GM12878 (cell line): ENCODE data around the gene IDH3A. TPM values are rescaled to one million over a fixed set of nuclear protein-coding genes. Genes with fewer than 3 reads are reported as not detected.

Source experiments
- ATAC-seq: fragments of 200-7000 bp; cut with Tn5 transposase; 3 replicates; pipeline ENCODE4 v1.9.1; 2020; ENCODE audit warnings: mild to moderate bottlenecking, moderate library complexity
- BruUV-seq: library from RNA; stranded (reverse); fragments of 400-500 nt; replicated peaks from 2 replicates; lab custom pipeline; 2021; lab: Mats Ljungman, UMichigan
- CTCF ChIA-PET: fragments of 300-600 bp; sonication (Branson Sonifier 250); formaldehyde crosslinking; extraction: SDS; loops from one replicate; lab custom pipeline; 2021; ENCODE audit warnings: inconsistent platforms; lab: Yijun Ruan, JAX
- POLR2A ChIA-PET: fragments of 350-600 bp; formaldehyde crosslinking; extraction: SDS; loops from one replicate; lab custom pipeline; 2021; ENCODE audit warnings: inconsistent platforms; lab: Charles Lee
- RAD21 ChIA-PET: fragments of 300-600 bp; sonication (Branson Sonifier 250); formaldehyde crosslinking; loops from one replicate; lab custom pipeline; 2023; ENCODE audit warnings: antibody characterized with exemption; ENCODE audit not compliant: unreplicated experiment; lab: Charles Lee
- SMC1A ChIA-PET: fragments of 300-600 bp; sonication (Branson Sonifier 250); formaldehyde crosslinking; loops from one replicate; lab custom pipeline; 2023; ENCODE audit not compliant: unreplicated experiment, uncharacterized antibody; lab: Charles Lee
- DNase-seq: peaks from one replicate; pipeline ENCODE4 v3.0.0-alpha.2; 2011; ENCODE audit warnings: low read depth, low spot score
- FAIRE-seq: peaks from 3 replicates; lab custom pipeline; 2011; peaks lifted over from hg19 to GRCh38; lab: Jason Lieb, UNC
- H2AFZ ChIP-seq: 2 replicates; pipeline ENCODE4 v1.6.0; 2011; ENCODE audit warnings: low read depth, low read length, control low read depth; ENCODE audit not compliant: control insufficient read depth
- H3K27ac ChIP-seq: 2 replicates; pipeline ENCODE4 v1.5.1; 2011; ENCODE audit warnings: control low read depth; ENCODE audit not compliant: control insufficient read depth, insufficient read depth
- H3K27me3 ChIP-seq, 2 experiments: replicated peaks in 1 of 2; 2 replicates each; pipeline versions ENCODE4 v1.6.0 to v1.6.1; 2011; ENCODE audit warnings: low read length in 1 of 2; ENCODE audit not compliant: control insufficient read depth in 2 of 2, insufficient read depth in 2 of 2
- H3K36me3 ChIP-seq, 2 experiments: 2 replicates each; pipeline ENCODE4 v1.5.1; 2011; ENCODE audit warnings: low read length in 1 of 2; ENCODE audit not compliant: control insufficient read depth in 2 of 2, insufficient read depth in 2 of 2
- H3K4me1 ChIP-seq: 2 replicates; pipeline ENCODE4 v1.6.1; 2011; ENCODE audit warnings: mild to moderate bottlenecking, low read length, moderate library complexity, mixed read lengths; ENCODE audit not compliant: control insufficient read depth, insufficient read depth
- H3K4me2 ChIP-seq: 2 replicates; pipeline ENCODE4 v1.6.0; 2011; ENCODE audit warnings: control low read depth; ENCODE audit not compliant: control insufficient read depth, insufficient read depth
- H3K4me3 ChIP-seq: fragments of 200-600 bp; sonication (generic); 2 replicates; pipeline ENCODE4 v1.5.1; 2016
- H3K79me2 ChIP-seq: 2 replicates; pipeline ENCODE4 v1.6.0; 2011; ENCODE audit warnings: low read length; ENCODE audit not compliant: control insufficient read depth, insufficient read depth
- H3K9ac ChIP-seq: 2 replicates; pipeline ENCODE4 v1.8.0; 2011; ENCODE audit warnings: low read length, control low read depth, mixed read lengths; ENCODE audit not compliant: control insufficient read depth, insufficient read depth
- H3K9me3 ChIP-seq: replicated peaks from 3 replicates; pipeline ENCODE4 v1.5.1; 2011; ENCODE audit warnings: mild to moderate bottlenecking, low read length; ENCODE audit not compliant: control insufficient read depth, insufficient read depth
- H4K20me1 ChIP-seq: 2 replicates; pipeline ENCODE4 v1.6.0; 2011; ENCODE audit not compliant: control insufficient read depth, insufficient read depth
- ATF7 ChIP-seq: fragments of 450-650 bp; IDR thresholded peaks from 2 replicates; pipeline ENCODE4 v1.6.1; 2016; ENCODE audit warnings: low read depth, mild to moderate bottlenecking
- CBX5 ChIP-seq: sonication (generic); IDR thresholded peaks from 2 replicates; pipeline ENCODE4 v1.6.1; 2016; ENCODE audit warnings: low read depth, moderate library complexity, mild to moderate bottlenecking, inconsistent platforms
- FOXM1 ChIP-seq: IDR thresholded peaks from 2 replicates; pipeline ENCODE4 v1.6.1; 2012; ENCODE audit warnings: low read depth, mild to moderate bottlenecking, inconsistent platforms, low read length, moderate library complexity
- GABPA ChIP-seq: IDR thresholded peaks from 2 replicates; pipeline ENCODE4 v1.6.1; 2014; ENCODE audit warnings: antibody characterized with exemption, low read depth, mild to moderate bottlenecking, inconsistent platforms
- KDM1A ChIP-seq: fragments of 200-600 bp; sonication (generic); IDR thresholded peaks from 2 replicates; pipeline ENCODE4 v1.6.1; 2016; ENCODE audit warnings: borderline replicate concordance
- MTA2 ChIP-seq: fragments of 450-650 bp; IDR thresholded peaks from 2 replicates; pipeline ENCODE4 v1.6.1; 2016; ENCODE audit warnings: low read depth, mild to moderate bottlenecking, moderate library complexity
- NFXL1 ChIP-seq: fragments of 450-650 bp; IDR thresholded peaks from 2 replicates; pipeline ENCODE4 v1.6.1; 2017; ENCODE audit warnings: antibody characterized with exemption, mild to moderate bottlenecking, borderline replicate concordance
- PAX5 ChIP-seq: IDR thresholded peaks from 2 replicates; pipeline ENCODE4 v1.6.1; 2011; ENCODE audit warnings: low read depth, low read length, borderline replicate concordance
- PRDM15 ChIP-seq: fragments of 450-650 bp; formaldehyde crosslinking; IDR thresholded peaks from 2 replicates; pipeline ENCODE4 v1.4.0; 2020; ENCODE audit warnings: mild to moderate bottlenecking, moderate library complexity
- RAD51 ChIP-seq: fragments of 450-650 bp; IDR thresholded peaks from 2 replicates; pipeline ENCODE4 v1.6.1; 2016; ENCODE audit warnings: moderate library complexity, mild to moderate bottlenecking, inconsistent platforms
- RELA ChIP-seq: fragments of 450-650 bp; IDR thresholded peaks from 2 replicates; pipeline ENCODE4 v1.8.0; 2014; ENCODE audit warnings: borderline replicate concordance; ENCODE audit not compliant: partially characterized antibody
- RELB ChIP-seq: fragments of 450-650 bp; IDR thresholded peaks from 2 replicates; pipeline ENCODE4 v1.6.1; 2017; ENCODE audit warnings: low read depth, mild to moderate bottlenecking, moderate library complexity
- SIN3A ChIP-seq: IDR thresholded peaks from 2 replicates; pipeline ENCODE4 v1.6.1; 2012; ENCODE audit warnings: low read depth, low read length, improper control_type of control experiment
- SMAD1 ChIP-seq: fragments of 450-650 bp; IDR thresholded peaks from 2 replicates; pipeline ENCODE4 v1.6.1; 2018; ENCODE audit warnings: mild to moderate bottlenecking, low read depth; ENCODE audit not compliant: partially characterized antibody
- TCF12 ChIP-seq: IDR thresholded peaks from 2 replicates; pipeline ENCODE4 v1.6.1; 2011; ENCODE audit warnings: low read depth, mild to moderate bottlenecking, low read length
- ZBTB33 ChIP-seq: fragments of 450-650 bp; IDR thresholded peaks from 2 replicates; pipeline ENCODE4 v1.6.1; 2017; ENCODE audit warnings: mild to moderate bottlenecking
- ZNF24 ChIP-seq: fragments of 450-650 bp; IDR thresholded peaks from 2 replicates; pipeline ENCODE4 v1.6.1; 2017; ENCODE audit warnings: antibody characterized with exemption, mild to moderate bottlenecking
- WGBS: methylation state at CpG from one replicate; pipeline ENCODE4 v1.1.6; 2016; ENCODE audit warnings: low lambda C conversion rate; ENCODE audit not compliant: insufficient replicate concordance, insufficient coverage; ENCODE audit errors: missing lambda C conversion rate; 5-methylcytosine and 5-hydroxymethylcytosine counted together
- in situ Hi-C: fragments of 300-500 bp; cut with MboI; formaldehyde crosslinking; loops from 9 replicates; pipeline ENCODE4 v1.14.3; 2018; ENCODE audit warnings: mixed read lengths
- intact Hi-C: fragments of 100-400 bp; cut with micrococcal nuclease; formaldehyde crosslinking; loops from one replicate; pipeline ENCODE4 v1.14.2; 2022; ENCODE audit not compliant: unreplicated experiment
- polyA plus RNA-seq, 11 experiments: library from polyadenylated mRNA; depleted of rRNA in 4 of 11; unstranded in 6 of 11; stranded (reverse) in 5 of 11; fragments of >200 nt; fragmentation: Nextera tagmentation in 4 of 11; fragmentation: Illumina TruSeq in 1 of 11; extraction: Ambion mirVana in 4 of 11; extraction: Trizol in 1 of 11; gene quantifications; 1 replicate in 1 of 11; 2 replicates in 10 of 11; pipeline versions ENCODE4 v1.2.1 to v1.2.3, GENCODE V29; 2011 to 2016; ENCODE audit warnings: inconsistent platforms in 2 of 11, missing spikeins in 2 of 11, low read depth in 1 of 11
- total RNA-seq, 4 experiments: library from RNA; depleted of rRNA in 3 of 4; stranded (reverse); fragments of >200 nt in 3 of 4; fragmentation: Illumina TruSeq in 1 of 4; extraction: Trizol in 1 of 4; gene quantifications; 2 replicates each; pipeline versions ENCODE4 v1.2.1 to v1.2.3, GENCODE V29; 2013 to 2021

Gene IDH3A
- total and polyA plus RNA-seq, 10 of the 15 experiments (the other 5 are each of a cell fraction or from before 2014, with no cell fraction given): 83.9 to 254 (median 195) TPM

- no peaks in the 10 kb centered on the region for H3K79me2 ChIP-seq
- H2AFZ ChIP-seq: no peak overlapping the region
- FAIRE-seq: no peak
- 45% methylated on average over 10 of the region's 10 CpGs for WGBS
- ChIA-PET CTCF (interaction anchor here (1.0 to 3.8 kb wide), 4 partner anchors 11 to 29 kb away, joined by 4 to 15 read pairs (median 8); no protein-coding TSS in a partner anchor), POLR2A (interaction anchor here (0.8 kb wide), 1 partner anchor 27 kb away, joined by 3 read pairs; no protein-coding TSS in a partner anchor), RAD21 (no interaction called here), SMC1A (interaction anchor here (0.6 to 1.2 kb wide), 2 partner anchors 16 to 28 kb away, joined by 3 read pairs; no protein-coding TSS in a partner anchor)
- no peaks in the 10 kb centered on the region for H3K9me3 ChIP-seq
- in situ Hi-C loops (no loop called here), intact Hi-C loops (no loop called here)
- no peaks in the 10 kb centered on the region for H3K4me1 ChIP-seq
- no peak for DNase-seq
- no TSS peak for BruUV-seq
- no peak for ATAC-seq
- no peaks in the 10 kb centered on the region for H3K36me3 ChIP-seq
- no peak overlapping the region for H3K4me2 ChIP-seq
- no peak overlapping the region for H3K4me3 ChIP-seq
- no peaks in the 10 kb centered on the region for H3K27me3 ChIP-seq
- H3K27ac ChIP-seq: no peak overlapping the region
- H3K9ac ChIP-seq: no peak overlapping the region
- no peaks in the 10 kb centered on the region for H4K20me1 ChIP-seq
- TF ChIP-seq MTA2: no peak
- no peak for TF ChIP-seq FOXM1
- TF ChIP-seq ATF7: no peak
- TF ChIP-seq CBX5: no peak
- no peak for TF ChIP-seq PRDM15 (CRISPR knock-in tag)
- TF ChIP-seq KDM1A: no peak
- no peak for TF ChIP-seq SIN3A
- no peak for TF ChIP-seq RELA
- no peak for TF ChIP-seq RELB
- TF ChIP-seq PAX5: no peak
- no peak for TF ChIP-seq TCF12
- TF ChIP-seq SMAD1: no peak
- TF ChIP-seq RAD51: no peak
- TF ChIP-seq ZNF24: no peak
- no peak for TF ChIP-seq GABPA
- TF ChIP-seq NFXL1: no peak
- TF ChIP-seq ZBTB33: no peak
- TF ChIP-seq, all 136 proteins: peak for 0
Measured at GRCh38 chr15:78212008-78212407, 62.8 kb downstream of the IDH3A start.
